Stimulated activated CD4-positive, alpha-beta T cell treated with anti-CD3 and anti-CD28 coated beads, Interleukin-12 subunit alpha, Interleukin-12 subunit beta, amount 100 ng/mL, for 4 hours (primary cell): ENCODE data around the gene OR7C1.
"Not testable (repeated sequence)": the region's sequence is repeated elsewhere in the genome, so short reads cannot be mapped to it uniquely, and the experiment has no call there.

Source experiments
- DNase-seq: peaks from one replicate; pipeline ENCODE4 v3.0.0-alpha.2; 2020

The OR7C1 gene

GRCh38 chr19:14765403-14765802 lies 69.6 kb downstream of the OR7C1 start:
- not testable (repeated sequence) for DNase-seq

GRCh38 chr19:14764401-14764800 lies 70.6 kb downstream of the OR7C1 start:
- no peak for DNase-seq

- DNase-seq = no peak
Measured at GRCh38 chr19:14763497-14764145, 71.4 kb downstream of the OR7C1 start.

GRCh38 chr19:14762111-14762510 lies 72.9 kb downstream of the OR7C1 start:
- DNase-seq = no peak

- no peak for DNase-seq
Measured at GRCh38 chr19:14761607-14762006, 73.4 kb downstream of the OR7C1 start.

GRCh38 chr19:14758816-14759215 lies 76.2 kb downstream of the OR7C1 start:
- no peak for DNase-seq

- no peak for DNase-seq
Measured at GRCh38 chr19:14748601-14749000, 86.4 kb downstream of the OR7C1 start.
